ENCODE results near the gene PFN3. TPM values are rescaled to one million over a fixed set of nuclear protein-coding genes. Genes with fewer than 3 reads are reported as not detected.
A peak's percentile ranks its signal among the peaks of the same experiment; 100 is the strongest.

PFN3 gene, protein sequence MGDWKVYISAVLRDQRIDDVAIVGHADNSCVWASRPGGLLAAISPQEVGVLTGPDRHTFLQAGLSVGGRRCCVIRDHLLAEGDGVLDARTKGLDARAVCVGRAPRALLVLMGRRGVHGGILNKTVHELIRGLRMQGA
- not detected for polyA plus RNA-seq
- long read RNA-seq, donor 1 = 0 reads
- long read RNA-seq, donor 2 = 0 reads
- long read RNA-seq, donor 3 = 0 reads
- long read RNA-seq, donor 4 = 0 reads
- long read RNA-seq, donor 5 = 0 reads
- long read RNA-seq, donor 6 = 0 reads
- long read RNA-seq, donor 7 = 0 reads
- long read RNA-seq, donor 8 = 0 reads
- long read RNA-seq, donor 9 = 0 reads
- long read RNA-seq, donor 10 = 0 reads

DNA sequence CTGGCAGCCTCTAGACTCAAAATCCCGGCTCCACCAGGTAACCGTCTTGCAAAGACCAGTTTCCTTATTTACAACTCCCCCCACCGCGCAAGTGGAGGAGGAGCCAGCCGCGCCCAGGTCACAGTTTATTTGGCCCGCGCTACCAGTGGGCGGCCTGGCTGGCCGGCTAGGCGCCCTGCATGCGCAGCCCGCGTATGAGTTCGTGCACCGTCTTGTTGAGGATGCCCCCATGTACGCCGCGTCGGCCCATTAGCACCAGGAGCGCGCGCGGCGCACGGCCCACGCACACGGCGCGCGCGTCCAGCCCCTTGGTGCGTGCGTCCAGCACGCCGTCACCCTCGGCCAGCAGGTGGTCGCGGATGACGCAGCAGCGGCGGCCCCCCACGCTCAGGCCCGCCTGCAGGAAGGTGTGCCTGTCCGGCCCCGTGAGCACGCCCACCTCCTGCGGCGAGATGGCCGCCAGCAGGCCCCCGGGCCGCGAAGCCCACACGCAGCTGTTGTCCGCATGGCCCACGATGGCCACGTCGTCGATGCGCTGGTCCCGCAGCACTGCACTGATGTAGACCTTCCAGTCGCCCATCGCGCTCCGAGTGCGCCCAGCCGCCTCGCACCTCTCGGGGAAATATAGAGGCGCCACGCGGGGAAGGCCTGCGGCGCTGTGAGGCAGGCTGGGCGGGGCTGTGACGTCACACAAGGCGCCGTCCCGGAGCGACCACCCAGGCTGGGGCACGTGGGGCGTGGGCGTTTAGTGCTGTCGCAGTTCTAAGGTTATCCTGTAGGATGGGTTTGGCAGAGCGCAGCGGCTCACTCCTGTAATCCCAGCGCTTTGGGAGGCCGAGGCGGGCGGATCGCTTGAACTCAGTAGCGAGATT lies at the start of gene PFN3:
Gene PFN3, minus strand, starts transcription at position 665 of the 872 bp plus-strand sequence. Its CDS starts 85 bp downstream, at position 580.
- FAIRE-seq = no peak
- 27 to 53% (median 37%) methylated on average over 87 to 92 of the region's 92 CpGs for WGBS, 3 donors

DNA sequence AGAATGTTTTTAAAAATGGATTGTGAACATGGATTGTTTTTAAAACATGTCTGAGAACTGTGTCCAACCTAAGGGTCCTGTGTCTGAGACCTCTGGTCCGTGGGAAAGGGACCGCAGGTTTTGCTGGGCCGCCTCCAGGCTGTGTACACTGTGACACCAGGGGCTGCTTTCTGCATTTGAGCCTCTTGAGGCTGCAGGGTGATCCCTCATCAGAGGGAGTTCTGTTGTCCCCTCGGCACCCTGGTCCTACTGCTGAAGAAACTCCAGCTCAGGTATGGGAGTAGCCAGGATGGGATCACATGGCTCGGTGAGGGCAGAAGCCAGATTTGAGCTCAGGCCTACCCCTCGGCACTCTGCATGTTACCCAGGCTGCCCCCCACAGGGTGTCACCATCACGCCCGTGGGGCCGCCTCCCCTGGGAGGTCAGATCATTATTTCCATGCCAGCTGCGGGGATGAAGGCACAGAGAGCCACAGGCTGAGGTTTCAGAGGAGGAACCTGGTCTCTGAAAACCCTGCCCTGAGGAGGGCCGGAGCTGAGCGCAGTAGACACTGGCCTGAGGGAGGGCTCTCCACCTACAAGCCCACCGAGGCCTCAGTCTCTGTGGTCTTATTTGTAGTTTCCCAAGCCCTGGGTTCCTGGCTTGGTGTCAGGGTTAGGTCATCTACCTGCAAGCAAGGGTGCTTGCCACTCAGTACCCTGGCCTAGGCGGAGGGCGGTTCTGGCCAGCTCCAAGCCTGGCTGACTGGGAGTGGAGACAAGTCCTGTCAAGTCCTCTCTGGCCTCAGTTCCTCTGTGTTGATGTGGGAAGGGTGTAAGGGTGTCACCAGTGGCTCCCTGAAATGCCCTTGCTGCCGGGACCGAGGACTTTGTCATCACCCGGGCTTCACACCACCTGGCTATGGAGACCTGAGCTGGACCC lies 48.9 kb upstream of the PFN3 start:
- Histone ChIP-seq H3K27ac (ENCODE audit: low read depth in 1 of 3, low read length in 2 of 3) (no peak overlapping the region), H3K27me3 (ENCODE audit: control insufficient read depth in 3 of 3, insufficient read depth in 3 of 3, low read length in 3 of 3) (peaks cover 0 to 41% (median 0%) of the 10 kb centered on the region in 3 donors), H3K4me3 (ENCODE audit: low read depth in 1 of 3, low read length in 3 of 3) (no peak overlapping the region), H3K9me3 (ENCODE audit: control insufficient read depth in 2 of 2, insufficient read depth in 1 of 2, low read depth in 1 of 2, low read length in 1 of 2) (no peaks in the 10 kb centered on the region), H3K4me1 (ENCODE audit: control insufficient read depth in 3 of 3, insufficient read depth in 2 of 3, low read depth in 1 of 3, low read length in 2 of 3) (peaks cover 0 to 23% (median 2%) of the 10 kb centered on the region in 3 donors), H3K36me3 (ENCODE audit: control insufficient read depth in 3 of 3, insufficient read depth in 2 of 3, low read depth in 1 of 3, low read length in 3 of 3) (no peaks in the 10 kb centered on the region)
- DNase-seq = no peak
- WGBS, 3 donors = 54 to 88% (median 70%) methylated on average over 18 of the region's 18 CpGs
- no peak for FAIRE-seq

More for the DNA sequence above, at the start of gene PFN3:
- Histone ChIP-seq H3K9me3 (ENCODE audit: control insufficient read depth in 2 of 2, insufficient read depth in 1 of 2, low read depth in 1 of 2, low read length in 1 of 2) (no peaks in the 10 kb centered on the region), H3K4me1 (ENCODE audit: control insufficient read depth in 3 of 3, insufficient read depth in 2 of 3, low read depth in 1 of 3, low read length in 2 of 3) (peaks cover 0 to 38% (median 2%) of the 10 kb centered on the region in 3 donors), H3K27me3 (ENCODE audit: control insufficient read depth in 3 of 3, insufficient read depth in 3 of 3, low read length in 3 of 3) (peaks cover 0 to 77% (median 0%) of the 10 kb centered on the region in 3 donors), H3K4me3 (ENCODE audit: low read depth in 1 of 3, low read length in 3 of 3) (no peak within 1 kb of the TSS), H3K36me3 (ENCODE audit: control insufficient read depth in 3 of 3, insufficient read depth in 2 of 3, low read depth in 1 of 3, low read length in 3 of 3) (no peaks in the 10 kb centered on the region), H3K27ac (ENCODE audit: low read depth in 1 of 3, low read length in 2 of 3) (no peak within 1 kb of the TSS)
- peak; percentile 60 to 83 for DNase-seq

DNA sequence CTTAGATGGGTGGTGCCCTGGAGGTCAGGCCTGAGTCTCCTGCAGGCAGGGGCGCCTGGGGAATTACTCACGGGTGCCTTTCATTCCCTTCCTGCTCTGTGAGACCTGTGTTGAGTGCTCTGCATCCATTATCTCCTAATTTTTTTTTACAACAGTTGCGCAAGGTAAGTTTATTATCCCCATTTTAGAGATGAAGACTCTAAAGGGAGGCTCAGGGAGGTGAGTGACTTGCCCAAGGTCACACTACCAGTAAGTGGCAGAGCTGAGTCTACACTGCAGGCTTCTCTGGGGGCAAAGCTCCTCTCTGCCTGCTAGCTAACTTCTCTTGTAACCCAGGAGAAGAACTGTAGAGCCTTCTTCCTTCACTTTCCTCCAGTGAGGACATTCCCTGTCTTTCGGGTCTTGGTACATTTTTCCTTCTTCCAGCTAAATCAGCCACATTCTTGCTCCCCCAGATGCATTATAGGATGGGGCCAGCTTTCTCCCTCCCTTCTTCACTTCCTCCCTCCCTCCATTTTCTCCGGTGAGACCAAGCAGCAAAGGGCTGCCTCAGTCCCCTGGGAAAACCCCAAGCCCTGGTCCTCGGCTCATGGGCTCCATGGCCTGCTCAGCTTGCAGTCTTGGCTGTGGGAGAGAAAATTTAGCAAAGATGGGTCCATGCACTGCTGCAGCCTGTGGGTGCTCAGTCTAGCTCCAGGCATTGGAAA lies 47.9 kb upstream of the PFN3 start:
- Histone ChIP-seq H3K9me3 (ENCODE audit: control insufficient read depth in 2 of 2, insufficient read depth in 1 of 2, low read depth in 1 of 2, low read length in 1 of 2) (no peaks in the 10 kb centered on the region), H3K4me1 (ENCODE audit: control insufficient read depth in 3 of 3, insufficient read depth in 2 of 3, low read depth in 1 of 3, low read length in 2 of 3) (peaks cover 0 to 14% (median 2%) of the 10 kb centered on the region in 3 donors), H3K27me3 (ENCODE audit: control insufficient read depth in 3 of 3, insufficient read depth in 3 of 3, low read length in 3 of 3) (peaks cover 0 to 37% (median 0%) of the 10 kb centered on the region in 3 donors), H3K27ac (ENCODE audit: low read depth in 1 of 3, low read length in 2 of 3) (no peak overlapping the region), H3K4me3 (ENCODE audit: low read depth in 1 of 3, low read length in 3 of 3) (no peak overlapping the region), H3K36me3 (ENCODE audit: control insufficient read depth in 3 of 3, insufficient read depth in 2 of 3, low read depth in 1 of 3, low read length in 3 of 3) (peaks cover 0 to 4% (median 0%) of the 10 kb centered on the region in 3 donors)
- FAIRE-seq = no peak
- WGBS, 3 donors = 54 to 72% (median 57%) methylated on average over 6 of the region's 6 CpGs
- DNase-seq = no peak

DNA sequence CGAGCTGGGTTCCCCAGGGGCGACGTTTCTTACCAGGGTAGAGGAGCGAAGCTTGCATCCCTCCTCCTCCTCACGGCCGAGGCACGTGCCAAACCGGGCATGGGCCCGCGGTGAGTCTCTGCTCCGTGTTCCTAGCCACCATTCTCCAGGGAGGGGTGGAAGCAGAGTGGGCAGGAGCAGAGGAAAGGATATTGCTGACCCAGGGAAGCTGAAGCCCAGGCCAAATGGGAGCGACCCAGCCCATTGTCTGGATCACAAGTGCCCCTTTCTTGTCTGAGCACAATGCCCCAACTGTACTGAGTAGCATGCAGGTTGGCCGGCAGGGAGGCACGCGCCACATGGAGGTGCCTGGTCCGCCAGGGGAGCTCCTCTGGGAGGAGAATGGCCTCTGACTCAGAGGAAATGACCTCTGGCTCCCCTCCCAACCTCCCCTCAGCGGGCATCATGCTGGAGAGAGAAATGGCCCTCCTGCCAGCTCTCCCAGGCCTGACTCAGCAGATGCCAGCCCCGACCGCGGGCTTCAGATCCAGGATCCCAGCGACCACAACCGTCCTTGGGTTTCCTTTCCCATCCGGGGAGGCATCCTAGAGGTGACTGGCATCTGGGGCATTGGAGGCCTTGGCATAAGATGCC lies 47.3 kb upstream of the PFN3 start:
- H3K4me3 ChIP-seq (ENCODE audit: low read depth in 1 of 3, low read length in 3 of 3) = no peak overlapping the region
- peaks cover 0 to 10% (median 0%) of the 10 kb centered on the region in 3 donors for H3K36me3 ChIP-seq (ENCODE audit: control insufficient read depth in 3 of 3, insufficient read depth in 2 of 3, low read depth in 1 of 3, low read length in 3 of 3)
- FAIRE-seq (no peak), DNase-seq (peak; percentile 42)
- no peaks in the 10 kb centered on the region for H3K9me3 ChIP-seq (ENCODE audit: control insufficient read depth in 2 of 2, insufficient read depth in 1 of 2, low read depth in 1 of 2, low read length in 1 of 2)
- no peak overlapping the region for H3K27ac ChIP-seq (ENCODE audit: low read depth in 1 of 3, low read length in 2 of 3)
- H3K4me1 ChIP-seq (ENCODE audit: control insufficient read depth in 3 of 3, insufficient read depth in 2 of 3, low read depth in 1 of 3, low read length in 2 of 3) = peaks cover 0 to 14% (median 2%) of the 10 kb centered on the region in 3 donors
- peaks cover 0 to 37% (median 0%) of the 10 kb centered on the region in 3 donors for H3K27me3 ChIP-seq (ENCODE audit: control insufficient read depth in 3 of 3, insufficient read depth in 3 of 3, low read length in 3 of 3)
- 4 to 11% (median 6%) methylated on average over 21 to 23 of the region's 23 CpGs for WGBS, 3 donors

DNA sequence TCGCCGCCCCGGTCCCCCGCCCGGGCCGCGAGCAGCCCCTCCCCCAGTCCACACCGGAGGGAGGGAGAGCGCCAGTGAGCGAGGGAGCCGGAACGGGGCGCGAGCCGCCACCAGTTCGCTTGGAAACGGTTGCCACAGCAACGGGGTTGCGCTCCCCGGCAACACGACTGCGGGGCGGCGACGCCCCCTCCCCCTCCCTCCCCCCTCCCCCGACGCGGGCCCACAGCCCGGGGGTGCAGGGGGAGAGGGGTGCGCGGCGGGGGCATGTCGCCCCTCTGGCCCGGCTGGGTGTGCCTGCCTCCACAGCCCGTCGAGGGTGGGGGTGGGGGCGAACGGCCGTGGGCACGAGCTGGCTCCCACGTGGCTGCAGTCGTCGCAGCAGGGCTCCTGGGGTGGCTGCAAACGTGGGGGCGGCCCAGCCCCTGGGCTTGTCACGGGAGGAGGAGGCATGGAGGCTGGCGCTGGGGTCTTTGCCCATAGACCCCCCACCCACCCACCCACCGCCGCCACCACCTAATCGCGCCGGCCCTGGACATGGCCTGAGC lies 46.7 kb upstream of the PFN3 start:
- 1% methylated on average over 19 to 48 of the region's 52 CpGs for WGBS, 3 donors
- peaks cover 0 to 14% (median 2%) of the 10 kb centered on the region in 3 donors for H3K4me1 ChIP-seq (ENCODE audit: control insufficient read depth in 3 of 3, insufficient read depth in 2 of 3, low read depth in 1 of 3, low read length in 2 of 3)
- H3K4me3 ChIP-seq (ENCODE audit: low read depth in 1 of 3, low read length in 3 of 3) = peak overlapping the region in 2 of 3 donors; percentile 44 to 73
- FAIRE-seq (no peak), DNase-seq (peak in 1 of 2 donors; percentile 64)
- no peaks in the 10 kb centered on the region for H3K9me3 ChIP-seq (ENCODE audit: control insufficient read depth in 2 of 2, insufficient read depth in 1 of 2, low read depth in 1 of 2, low read length in 1 of 2)
- H3K27me3 ChIP-seq (ENCODE audit: control insufficient read depth in 3 of 3, insufficient read depth in 3 of 3, low read length in 3 of 3) = peaks cover 0 to 37% (median 0%) of the 10 kb centered on the region in 3 donors
- peaks cover 0 to 15% (median 0%) of the 10 kb centered on the region in 3 donors for H3K36me3 ChIP-seq (ENCODE audit: control insufficient read depth in 3 of 3, insufficient read depth in 2 of 3, low read depth in 1 of 3, low read length in 3 of 3)
- H3K27ac ChIP-seq (ENCODE audit: low read depth in 1 of 3, low read length in 2 of 3) = no peak overlapping the region

DNA sequence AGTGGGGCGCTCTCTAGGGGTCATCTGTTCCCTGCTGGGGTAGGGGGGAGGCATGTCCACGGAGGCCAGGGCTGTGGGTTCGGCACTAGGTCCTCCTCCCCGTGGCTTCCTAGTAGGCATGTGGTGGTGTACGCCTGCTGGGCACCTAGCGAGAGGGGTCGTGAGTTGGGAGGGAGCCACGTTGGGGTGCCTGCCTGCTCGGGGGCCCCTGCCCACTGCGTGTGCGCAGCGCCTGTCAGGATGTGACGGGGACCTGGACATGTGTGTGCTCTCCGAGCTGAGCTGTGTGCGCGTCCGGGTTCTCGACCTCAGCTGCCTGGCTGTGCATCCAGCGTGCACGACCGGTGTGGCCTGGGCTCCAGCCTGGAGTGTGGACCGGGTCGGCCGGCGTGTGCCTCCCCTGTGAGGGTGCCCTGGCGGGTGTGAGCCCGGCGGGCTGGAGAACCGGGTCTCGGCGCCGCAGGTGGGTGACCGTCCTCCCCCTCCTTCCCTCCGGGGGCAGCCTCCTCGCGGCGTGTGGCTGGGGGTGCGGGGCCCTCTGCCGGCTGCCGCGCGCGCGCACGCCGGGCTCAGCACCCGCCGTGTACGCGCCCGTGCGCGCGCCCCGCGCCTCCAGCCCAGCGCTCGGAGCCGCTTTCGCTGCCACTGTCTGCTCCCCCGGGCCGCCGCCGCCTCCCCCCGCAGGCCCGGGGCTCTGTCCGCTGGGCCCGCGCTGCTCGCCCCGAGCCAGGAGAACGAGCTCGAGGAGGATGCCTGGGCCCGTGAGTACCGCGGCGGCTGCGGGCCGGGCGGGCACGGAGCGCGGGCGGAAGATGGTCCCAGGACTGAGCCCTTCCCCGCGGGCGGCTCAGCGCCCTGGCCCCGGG lies 46.0 kb upstream of the PFN3 start, which contains the start of gene PRR7:
Gene PRR7, plus strand, starts transcription at position 615 of the 866 bp plus-strand sequence. CDS start 8,254 bp downstream, outside the sequence.
- H3K4me3 ChIP-seq (ENCODE audit: low read depth in 1 of 3, low read length in 3 of 3) = peak within 1 kb of the TSS; percentile 44 to 73 (median 48)
- H3K4me1 ChIP-seq (ENCODE audit: control insufficient read depth in 3 of 3, insufficient read depth in 2 of 3, low read depth in 1 of 3, low read length in 2 of 3) = peaks cover 0 to 14% (median 2%) of the 10 kb centered on the region in 3 donors
- H3K27ac ChIP-seq (ENCODE audit: low read depth in 1 of 3, low read length in 2 of 3) = peak within 1 kb of the TSS in 2 of 3 donors; percentile 24 to 25
- H3K9me3 ChIP-seq (ENCODE audit: control insufficient read depth in 2 of 2, insufficient read depth in 1 of 2, low read depth in 1 of 2, low read length in 1 of 2) = no peaks in the 10 kb centered on the region
- DNase-seq = peak; percentile 57 to 80
- peaks cover 0 to 37% (median 0%) of the 10 kb centered on the region in 3 donors for H3K27me3 ChIP-seq (ENCODE audit: control insufficient read depth in 3 of 3, insufficient read depth in 3 of 3, low read length in 3 of 3)
- H3K36me3 ChIP-seq (ENCODE audit: control insufficient read depth in 3 of 3, insufficient read depth in 2 of 3, low read depth in 1 of 3, low read length in 3 of 3) = peaks cover 0 to 22% (median 0%) of the 10 kb centered on the region in 3 donors
- 0 to 1% (median 1%) methylated on average over 42 to 89 of the region's 89 CpGs for WGBS, 3 donors
- no peak for FAIRE-seq
